Measurements from ENCODE around the gene NFIB.

NFIB gene

DNA sequence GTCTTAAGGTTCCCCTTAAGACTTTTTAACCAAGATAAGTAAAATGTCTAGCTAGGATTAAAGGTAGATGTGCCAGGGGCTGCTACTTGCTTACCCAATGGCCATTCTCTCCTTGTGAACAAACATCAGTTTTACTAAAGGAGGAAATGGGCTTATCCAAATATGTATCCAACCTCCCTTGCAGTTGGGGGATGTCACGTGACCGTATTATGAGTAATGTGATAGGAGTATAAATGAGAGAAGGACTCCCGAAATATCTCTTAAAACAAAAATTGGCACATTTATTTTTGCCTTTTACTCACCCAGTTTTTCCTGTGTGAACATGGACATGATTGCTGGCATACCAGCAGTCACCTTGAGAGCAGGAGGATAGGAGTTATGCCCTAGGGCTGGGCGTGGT, 247.9 kb downstream of the NFIB start:
- TF ChIP-seq, protein P1, sequence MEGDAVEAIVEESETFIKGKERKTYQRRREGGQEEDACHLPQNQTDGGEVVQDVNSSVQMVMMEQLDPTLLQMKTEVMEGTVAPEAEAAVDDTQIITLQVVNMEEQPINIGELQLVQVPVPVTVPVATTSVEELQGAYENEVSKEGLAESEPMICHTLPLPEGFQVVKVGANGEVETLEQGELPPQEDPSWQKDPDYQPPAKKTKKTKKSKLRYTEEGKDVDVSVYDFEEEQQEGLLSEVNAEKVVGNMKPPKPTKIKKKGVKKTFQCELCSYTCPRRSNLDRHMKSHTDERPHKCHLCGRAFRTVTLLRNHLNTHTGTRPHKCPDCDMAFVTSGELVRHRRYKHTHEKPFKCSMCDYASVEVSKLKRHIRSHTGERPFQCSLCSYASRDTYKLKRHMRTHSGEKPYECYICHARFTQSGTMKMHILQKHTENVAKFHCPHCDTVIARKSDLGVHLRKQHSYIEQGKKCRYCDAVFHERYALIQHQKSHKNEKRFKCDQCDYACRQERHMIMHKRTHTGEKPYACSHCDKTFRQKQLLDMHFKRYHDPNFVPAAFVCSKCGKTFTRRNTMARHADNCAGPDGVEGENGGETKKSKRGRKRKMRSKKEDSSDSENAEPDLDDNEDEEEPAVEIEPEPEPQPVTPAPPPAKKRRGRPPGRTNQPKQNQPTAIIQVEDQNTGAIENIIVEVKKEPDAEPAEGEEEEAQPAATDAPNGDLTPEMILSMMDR (IDR thresholded peaks at IDR 0.05; ENCODE audit: low read depth, low read length) = no peak
- no peak overlapping the region for H3K4me3 ChIP-seq (ENCODE audit: low read depth, low read length)

DNA sequence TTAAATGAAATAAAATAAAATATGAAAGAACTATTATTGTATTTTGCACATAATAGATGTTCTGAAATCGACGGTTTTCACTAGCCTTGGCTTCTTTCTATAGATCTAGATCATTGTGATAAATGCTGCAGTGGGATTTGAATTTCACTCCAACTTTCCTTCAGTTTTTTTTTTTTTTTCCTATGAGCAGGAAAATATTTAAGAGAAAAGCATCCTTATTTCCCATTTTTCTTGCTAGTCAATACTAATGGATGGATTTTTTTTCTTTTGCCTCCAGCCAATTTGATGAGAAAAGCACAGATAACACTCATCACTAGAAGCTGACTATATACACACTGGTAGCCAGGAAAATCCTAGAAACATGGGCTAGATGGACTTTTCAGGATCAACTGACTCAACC, 249.0 kb downstream of the NFIB start:
- TF ChIP-seq, protein P1 (IDR thresholded peaks at IDR 0.05; ENCODE audit: low read depth, low read length) = no peak
- no peak overlapping the region for H3K4me3 ChIP-seq (ENCODE audit: low read depth, low read length)

DNA sequence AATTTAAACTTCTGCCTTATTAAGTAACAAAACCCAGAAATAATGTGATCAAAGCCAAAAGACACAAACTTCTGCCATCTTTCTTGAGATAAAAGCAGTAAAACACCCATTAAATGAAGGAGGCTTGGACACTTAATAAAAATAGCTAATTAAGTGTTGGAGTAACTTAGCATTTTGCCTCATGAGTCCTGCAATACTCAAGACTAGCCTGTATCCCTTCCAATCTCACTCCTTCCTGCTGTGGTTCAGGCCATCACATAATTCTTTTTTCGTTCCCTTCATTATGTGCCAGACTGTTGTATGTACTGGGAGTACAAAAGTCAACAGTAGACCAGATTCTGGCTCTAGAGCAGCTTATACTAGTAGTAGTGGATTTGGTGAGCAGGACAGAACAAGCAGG, 250.2 kb downstream of the NFIB start:
- H3K4me3 ChIP-seq (ENCODE audit: low read depth, low read length) = no peak overlapping the region
- TF ChIP-seq, protein P1 (IDR thresholded peaks at IDR 0.05; ENCODE audit: low read depth, low read length) = no peak

DNA sequence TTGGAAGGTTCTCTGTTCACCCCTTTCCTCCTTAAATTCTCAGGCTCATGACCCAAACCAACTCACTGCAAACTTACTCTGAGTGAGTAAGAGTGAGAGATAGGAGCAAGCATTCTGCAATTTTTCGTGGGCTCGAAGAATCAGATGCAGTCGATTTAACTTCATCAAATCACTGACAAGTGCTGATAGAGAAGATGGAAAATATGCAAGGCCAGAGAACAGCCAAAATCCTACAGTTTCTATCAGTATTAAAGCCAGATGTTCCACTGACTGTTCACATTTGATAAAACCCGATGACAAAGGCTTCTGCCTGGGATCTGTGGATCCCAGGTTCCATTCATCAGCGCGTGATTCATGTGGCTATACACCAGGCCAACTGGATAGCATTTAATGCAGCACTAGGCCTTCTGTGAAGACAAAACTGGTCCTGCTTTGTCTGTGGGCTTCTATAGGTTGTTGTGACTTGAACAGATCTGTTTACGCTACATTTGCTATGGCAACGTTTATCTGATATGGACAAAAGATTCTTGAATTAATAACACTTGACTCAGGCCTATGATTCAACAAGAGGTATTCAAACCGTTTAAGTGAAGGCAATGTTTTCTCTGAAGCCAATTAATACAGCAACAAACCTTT, 251.2 kb downstream of the NFIB start:
- TF ChIP-seq, protein P1 (IDR thresholded peaks at IDR 0.05; ENCODE audit: low read depth, low read length) = no peak
- H3K4me3 ChIP-seq (ENCODE audit: low read depth, low read length) = no peak overlapping the region

DNA sequence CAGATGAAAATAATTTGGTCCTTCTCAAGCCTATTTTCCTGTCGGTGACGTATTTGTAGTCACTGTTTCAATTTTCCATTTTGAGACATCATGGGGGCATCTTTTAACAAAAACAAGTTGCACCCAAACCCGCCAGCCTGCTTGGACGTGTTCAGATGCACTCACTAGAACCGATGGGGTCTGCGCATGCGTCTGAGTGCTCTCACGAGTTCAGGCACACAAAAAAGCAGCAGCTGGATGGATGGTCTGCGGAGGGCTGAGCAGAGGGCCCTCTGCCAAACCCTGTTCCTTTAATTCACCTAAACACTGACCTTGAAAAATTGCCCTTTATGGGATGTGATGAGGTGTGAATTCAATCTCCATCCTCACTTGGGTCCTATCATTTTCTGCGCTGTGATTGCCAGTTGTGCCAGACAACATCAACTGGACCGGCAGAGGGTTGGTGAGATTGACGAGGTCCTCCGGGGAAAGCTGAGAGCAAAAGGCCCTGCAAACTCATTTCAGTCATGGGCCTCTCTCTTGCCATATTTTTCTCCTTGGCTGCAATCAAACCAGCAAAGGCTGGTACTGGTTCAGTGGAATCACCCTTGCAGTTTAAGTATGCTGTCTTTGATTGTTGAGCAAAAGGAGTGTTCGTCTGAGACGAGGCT, 251.9 kb downstream of the NFIB start:
- H3K4me3 ChIP-seq (ENCODE audit: low read depth, low read length) = no peak overlapping the region
- TF ChIP-seq, protein P1 (IDR thresholded peaks at IDR 0.05; ENCODE audit: low read depth, low read length) = no peak

DNA sequence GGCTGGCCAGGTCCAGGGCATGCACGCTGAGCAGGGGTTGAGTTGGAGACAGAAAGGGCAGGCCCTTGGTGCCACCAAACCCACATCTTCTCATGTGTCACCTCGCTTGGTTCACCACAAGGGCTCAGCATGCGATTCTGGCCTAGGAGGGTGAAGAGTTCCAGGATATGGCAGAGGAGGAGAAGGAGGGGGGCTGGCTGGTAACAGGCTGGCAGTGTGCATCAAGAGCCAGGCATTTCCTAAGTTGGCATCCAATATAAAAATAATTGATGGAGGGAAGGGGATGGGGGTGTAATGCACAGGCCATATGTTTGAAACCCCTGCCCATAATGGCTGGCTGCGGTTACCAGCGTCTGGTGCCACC, 255.6 kb downstream of the NFIB start:
- TF ChIP-seq, protein P1 (IDR thresholded peaks at IDR 0.05; ENCODE audit: low read depth, low read length) = no peak
- no peak overlapping the region for H3K4me3 ChIP-seq (ENCODE audit: low read depth, low read length)

All from WI38 (cell line).